Body of pancreas (tissue), 4 donors: ENCODE data around the gene CCR7. TPM values are rescaled to one million over a fixed set of nuclear protein-coding genes. Genes with fewer than 3 reads are reported as not detected.

Experiments used
- ATAC-seq: fragments of 150-250 bp; one replicate; pipeline ENCODE4 v1.9.1; 2016
- DNase-seq, 4 donors: peaks; one replicate each; pipeline ENCODE4 v3.0.0-alpha.2; 2019
- H3K27ac ChIP-seq, 4 donors: fragments of 200-600 bp; sonication (generic); 1 replicate in 3 of 4; 2 replicates in 1 of 4; pipeline versions ENCODE4 v1.5.1 to v1.6.1; 2016 to 2019; ENCODE audit warnings: mild to moderate bottlenecking in 1 of 4, mixed read lengths in 1 of 4, moderate library complexity in 1 of 4
- H3K27me3 ChIP-seq, 2 donors: fragments of 200-600 bp; sonication (generic); one replicate each; pipeline ENCODE4 v1.6.0; 2016; ENCODE audit warnings: mild to moderate bottlenecking in 1 of 2
- H3K36me3 ChIP-seq, 2 donors: fragments of 200-600 bp; sonication (generic); replicated peaks in 1 of 2; 2 replicates each; pipeline ENCODE4 v1.5.1; 2016; ENCODE audit warnings: low read depth in 2 of 2; ENCODE audit not compliant: insufficient read depth in 1 of 2
- H3K4me1 ChIP-seq: fragments of 200-600 bp; sonication (generic); one replicate; pipeline ENCODE4 v1.6.0; 2016
- H3K4me3 ChIP-seq, 2 donors: fragments of 200-600 bp; sonication (generic); 1 replicate in 1 of 2; 2 replicates in 1 of 2; pipeline ENCODE4 v1.5.1; 2016 to 2019
- H3K9me3 ChIP-seq, 3 donors: fragments of 200-600 bp; sonication (generic); 1 replicate in 2 of 3; 2 replicates in 1 of 3; pipeline ENCODE4 v1.5.1; 2016
- CTCF ChIP-seq, 7 experiments: fragments of 450-650 bp in 4 of 7; fragments of 200-600 bp in 3 of 7; sonication (generic) in 3 of 7; IDR thresholded peaks; one replicate each; pipeline ENCODE4 v1.5.1; 2016 to 2019; ENCODE audit warnings: antibody characterized with exemption in 7 of 7
- POLR2A ChIP-seq, 3 donors: fragments of 450-650 bp; IDR thresholded peaks; one replicate each; pipeline ENCODE4 v1.6.1; 2016; ENCODE audit warnings: antibody characterized with exemption in 3 of 3, mild to moderate bottlenecking in 2 of 3
- WGBS, 2 donors: methylation state at CpG; one replicate each; pipeline ENCODE4 v1.1.5; 2017; 5-methylcytosine and 5-hydroxymethylcytosine counted together
- intact Hi-C: fragments of 100-400 bp; cut with DNase I; formaldehyde crosslinking; loops from one replicate; pipeline ENCODE4 v1.15.1; 2023
- total RNA-seq, 2 donors: library from RNA; depleted of rRNA; stranded (reverse); fragments of >200 nt; gene quantifications; one replicate each; pipeline ENCODE4 v1.1.0, GENCODE V29; 2016

CCR7 gene
- total RNA-seq, 2 donors from 2014 or later: 0.26 TPM; not detected in 1

DNA sequence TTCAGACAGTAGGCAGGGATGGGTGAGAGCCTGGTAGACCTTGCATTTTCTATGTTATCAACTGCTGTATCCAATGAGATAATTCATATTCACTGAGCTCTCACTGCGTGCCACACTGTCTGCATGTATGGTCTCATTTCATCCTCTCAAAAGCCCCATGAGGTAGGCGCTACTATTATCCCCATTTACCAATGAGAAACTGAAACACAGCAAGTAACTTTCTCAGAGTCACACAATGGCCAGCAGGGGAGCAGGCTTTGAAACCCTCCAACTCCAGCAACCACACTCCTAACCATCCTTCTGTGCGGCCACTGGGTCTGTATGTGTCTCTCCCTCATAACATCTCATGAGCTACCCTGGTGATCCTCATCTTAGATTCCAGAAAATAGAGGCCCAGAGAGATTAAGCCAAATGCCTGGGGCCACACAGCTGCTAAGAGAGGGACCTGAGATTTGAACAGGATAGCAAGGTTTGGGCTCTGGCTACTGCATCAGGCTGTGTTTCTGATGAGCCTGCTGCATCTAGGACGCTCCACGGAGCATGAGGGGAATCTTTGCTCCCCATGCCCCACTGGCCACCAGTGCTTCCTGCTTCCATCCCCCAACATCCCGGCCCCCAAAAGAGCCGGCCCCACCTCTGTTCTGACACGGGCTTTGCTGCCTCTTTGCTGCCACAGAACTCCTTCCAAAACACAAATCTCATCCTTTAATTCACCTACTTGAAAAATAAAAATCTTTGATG is 3.2 kb downstream of the CCR7 start:
- H3K27me3 ChIP-seq: no peaks in the 10 kb centered on the region
- ATAC-seq (no peak), DNase-seq (peak in 1 of 4 donors; percentile 7)
- H3K27ac ChIP-seq: no peak overlapping the region
- intact Hi-C loops: loop anchor here (10.0 kb wide), 1 partner anchor 197 kb away; the partner anchor contains the start of gene GJD3
- H3K9me3 ChIP-seq: no peaks in the 10 kb centered on the region
- no peaks in the 10 kb centered on the region for H3K36me3 ChIP-seq
- no peak overlapping the region for H3K4me3 ChIP-seq
- TF ChIP-seq CTCF (IDR thresholded peaks at IDR 0.05) (no peak), POLR2A (IDR thresholded peaks at IDR 0.05) (no peak)
- peaks cover 8% of the 10 kb centered on the region for H3K4me1 ChIP-seq
- WGBS, 2 donors: 52 to 53% methylated on average over 8 of the region's 8 CpGs

DNA sequence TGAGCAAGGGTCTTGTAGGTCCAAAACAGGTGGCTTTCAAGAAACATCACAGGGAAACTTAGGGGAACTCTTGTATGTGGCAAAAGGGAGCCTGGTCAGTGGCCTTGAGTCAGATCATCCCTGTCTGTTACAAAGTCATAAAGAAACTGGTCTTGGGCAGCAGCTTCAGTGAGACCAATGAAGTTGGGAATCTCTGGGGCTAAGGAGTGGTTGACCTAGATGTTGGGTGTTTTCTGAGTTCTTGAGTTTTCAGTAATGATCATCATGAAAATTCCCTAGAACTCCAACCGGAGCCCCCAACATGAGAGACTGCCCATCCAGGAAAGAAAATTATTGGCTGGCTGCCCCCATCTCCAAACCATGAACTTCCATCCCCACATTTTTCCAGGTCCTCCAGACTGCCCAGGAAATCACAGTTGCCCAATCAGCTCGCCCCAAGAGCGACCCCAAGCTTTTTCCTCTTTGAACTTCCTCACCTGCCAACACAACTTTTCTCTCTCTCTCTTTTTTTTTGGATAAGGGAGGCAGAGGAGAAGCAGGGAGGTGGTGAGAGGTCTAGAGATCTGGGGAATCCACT is 3.9 kb downstream of the CCR7 start:
- TF ChIP-seq CTCF (IDR thresholded peaks at IDR 0.05): no peak
- no peak for TF ChIP-seq POLR2A (IDR thresholded peaks at IDR 0.05)
- intact Hi-C loops: loop anchor here (10.0 kb wide), 1 partner anchor 197 kb away; the partner anchor contains the start of gene GJD3
- no peaks in the 10 kb centered on the region for H3K27me3 ChIP-seq
- DNase-seq (no peak), ATAC-seq (no peak)
- no peak overlapping the region for H3K4me3 ChIP-seq
- H3K4me1 ChIP-seq: peaks cover 8% of the 10 kb centered on the region
- H3K36me3 ChIP-seq: no peaks in the 10 kb centered on the region
- no peak overlapping the region for H3K27ac ChIP-seq
- 58 to 65% methylated on average over 3 of the region's 3 CpGs for WGBS, 2 donors
- H3K9me3 ChIP-seq: no peaks in the 10 kb centered on the region

DNA sequence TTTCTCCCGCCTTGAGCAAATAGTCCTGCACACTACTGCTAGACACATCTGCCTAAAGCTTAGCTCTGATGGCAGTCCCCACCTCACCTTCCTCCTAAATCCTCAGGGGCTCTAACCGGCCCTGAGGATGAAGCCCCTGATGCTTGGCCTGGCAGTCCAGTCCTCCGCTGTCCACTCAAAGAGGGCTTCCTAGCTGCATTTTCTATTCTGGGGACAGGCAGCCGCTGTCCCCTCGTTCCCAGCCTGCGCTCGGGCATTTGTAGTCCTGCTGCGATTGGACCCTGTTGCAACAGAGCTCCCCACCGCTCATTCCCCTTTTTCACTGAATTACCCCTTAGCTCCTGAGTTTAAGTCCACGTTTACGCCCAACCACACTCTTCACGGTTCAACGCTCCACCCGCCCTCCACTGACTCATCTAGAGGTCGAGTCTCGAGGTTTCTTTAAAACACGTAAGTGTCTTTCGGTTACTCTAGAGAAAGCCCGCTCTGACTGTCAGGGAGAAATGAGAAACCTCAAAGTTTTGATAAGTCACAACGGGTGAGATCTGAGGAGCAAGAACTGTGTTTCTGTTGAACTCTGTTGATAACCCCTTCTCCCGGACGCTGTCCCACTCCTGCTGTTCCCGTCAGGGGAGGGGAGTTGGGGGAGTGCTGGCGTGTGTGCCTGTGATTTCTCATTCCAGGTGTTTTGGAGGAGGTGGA is 4.5 kb downstream of the CCR7 start:
- Histone ChIP-seq H3K27me3 (no peaks in the 10 kb centered on the region), H3K4me3 (no peak overlapping the region), H3K4me1 (peaks cover 8% of the 10 kb centered on the region), H3K36me3 (no peaks in the 10 kb centered on the region), H3K9me3 (no peaks in the 10 kb centered on the region), H3K27ac (peak overlapping the region in 2 of 4 donors; percentile 40 to 50)
- TF ChIP-seq CTCF (IDR thresholded peaks at IDR 0.05) (no peak), POLR2A (IDR thresholded peaks at IDR 0.05) (no peak)
- intact Hi-C loops: loop anchor here (10.0 kb wide), 1 partner anchor 196 kb away; the partner anchor contains the start of gene GJD3
- DNase-seq (peak in 1 of 4 donors; percentile 14), ATAC-seq (no peak)
- 51 to 57% methylated on average over 24 of the region's 24 CpGs for WGBS, 2 donors

DNA sequence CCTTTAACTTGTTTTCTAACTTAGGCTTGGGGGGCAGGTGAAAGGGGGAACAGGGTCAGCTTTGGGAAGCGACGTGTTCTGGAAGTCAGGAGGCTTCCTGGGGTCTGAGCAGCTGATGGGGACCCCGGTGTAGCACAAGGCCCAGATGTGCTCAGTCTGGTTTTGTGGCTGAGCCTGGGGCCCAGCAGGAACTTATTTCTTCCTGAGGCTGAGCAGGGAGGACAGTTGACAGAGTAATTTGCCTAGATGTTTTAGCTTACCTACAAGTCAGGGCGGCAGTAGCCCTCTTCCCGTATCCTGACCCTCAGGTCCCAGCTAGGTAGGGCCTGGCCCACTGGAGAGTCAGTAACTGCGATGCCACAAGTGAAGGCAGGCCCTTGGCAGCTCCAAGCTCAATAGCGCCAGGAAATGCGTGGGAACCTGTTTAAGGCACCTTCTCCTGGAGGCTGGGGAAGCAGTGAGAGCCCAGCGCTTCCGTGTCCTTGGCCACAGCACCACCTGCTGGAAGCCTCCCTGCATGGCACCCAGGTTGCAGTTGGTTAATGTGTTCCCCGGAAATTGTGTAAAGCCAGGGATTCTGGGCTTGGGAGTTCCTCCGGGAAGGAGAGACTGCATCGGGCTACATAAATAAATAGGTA is 5.2 kb downstream of the CCR7 start:
- peaks cover 8% of the 10 kb centered on the region for H3K4me1 ChIP-seq
- WGBS, 2 donors: 23 to 34% methylated on average over 7 to 13 of the region's 13 CpGs
- H3K9me3 ChIP-seq: no peaks in the 10 kb centered on the region
- intact Hi-C loops: loop anchor here (10.0 kb wide), 1 partner anchor 195 kb away; the partner anchor contains the start of gene GJD3
- H3K4me3 ChIP-seq: no peak overlapping the region
- peak overlapping the region; percentile 13 to 50 (median 28) for H3K27ac ChIP-seq
- DNase-seq: peak; percentile 90 to 92 (median 91)
- no peaks in the 10 kb centered on the region for H3K36me3 ChIP-seq
- peak; percentile 95 for ATAC-seq
- TF ChIP-seq CTCF (IDR thresholded peaks at IDR 0.05): peak; percentile 93 to 99 (median 98)
- TF ChIP-seq POLR2A (IDR thresholded peaks at IDR 0.05): no peak
- no peaks in the 10 kb centered on the region for H3K27me3 ChIP-seq
